SU-DHL-6 (cell line): ENCODE measurements around the gene ELMO1.

Experiments
- EZH2phosphoT487 ChIP-seq: fragments of 200-600 bp; sonication (generic), shearing (Covaris generic); conservative IDR thresholded peaks from 2 replicates; pipeline ENCODE4 v1.6.1; 2018; ENCODE audit warnings: mild to moderate bottlenecking, antibody characterized with exemption, low read length, moderate library complexity, mixed read lengths
- TF ChIP-seq, protein P1 (sequence below): fragments of 200-600 bp; sonication (generic); IDR thresholded peaks from one replicate; pipeline ENCODE4 v1.5.1; 2017; ENCODE audit warnings: antibody characterized with exemption, mild to moderate bottlenecking, low read length, moderate library complexity; ENCODE audit not compliant: insufficient read depth, poor library complexity, severe bottlenecking

DNA sequence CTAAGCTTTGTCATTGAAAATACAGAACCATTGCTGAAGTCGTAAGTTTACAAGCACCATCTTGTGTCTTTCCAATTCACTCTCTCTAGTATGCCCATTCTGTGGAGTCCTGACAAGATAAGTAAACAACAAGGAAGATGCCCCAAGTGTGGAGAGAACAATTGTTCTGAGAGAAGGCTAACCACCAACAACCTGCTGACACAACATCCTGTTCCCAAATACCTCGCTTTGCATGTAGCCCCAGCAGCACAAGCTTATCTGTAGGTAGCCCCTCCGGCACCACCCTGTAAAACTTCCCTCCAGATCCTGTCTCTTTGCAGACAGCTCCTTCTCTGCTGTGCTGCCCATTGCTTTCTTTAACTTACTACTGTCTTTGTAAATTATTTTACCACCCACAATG is 491.0 kb downstream of the ELMO1 start:
- TF ChIP-seq, protein P1, sequence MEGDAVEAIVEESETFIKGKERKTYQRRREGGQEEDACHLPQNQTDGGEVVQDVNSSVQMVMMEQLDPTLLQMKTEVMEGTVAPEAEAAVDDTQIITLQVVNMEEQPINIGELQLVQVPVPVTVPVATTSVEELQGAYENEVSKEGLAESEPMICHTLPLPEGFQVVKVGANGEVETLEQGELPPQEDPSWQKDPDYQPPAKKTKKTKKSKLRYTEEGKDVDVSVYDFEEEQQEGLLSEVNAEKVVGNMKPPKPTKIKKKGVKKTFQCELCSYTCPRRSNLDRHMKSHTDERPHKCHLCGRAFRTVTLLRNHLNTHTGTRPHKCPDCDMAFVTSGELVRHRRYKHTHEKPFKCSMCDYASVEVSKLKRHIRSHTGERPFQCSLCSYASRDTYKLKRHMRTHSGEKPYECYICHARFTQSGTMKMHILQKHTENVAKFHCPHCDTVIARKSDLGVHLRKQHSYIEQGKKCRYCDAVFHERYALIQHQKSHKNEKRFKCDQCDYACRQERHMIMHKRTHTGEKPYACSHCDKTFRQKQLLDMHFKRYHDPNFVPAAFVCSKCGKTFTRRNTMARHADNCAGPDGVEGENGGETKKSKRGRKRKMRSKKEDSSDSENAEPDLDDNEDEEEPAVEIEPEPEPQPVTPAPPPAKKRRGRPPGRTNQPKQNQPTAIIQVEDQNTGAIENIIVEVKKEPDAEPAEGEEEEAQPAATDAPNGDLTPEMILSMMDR: no peak
- TF ChIP-seq EZH2phosphoT487: no peak
